GM18507 (cell line): ENCODE results near the gene C10orf90.
A peak's percentile ranks its signal among the peaks of the same experiment; 100 is the strongest.

Source experiments
- DNase-seq: peaks from one replicate; pipeline ENCODE4 v3.0.0; 2011; ENCODE audit warnings: low read depth; ENCODE audit not compliant: insufficient read length; ENCODE audit errors: extremely low spot score
- FAIRE-seq: peaks from 2 replicates; lab custom pipeline; 2011; peaks lifted over from hg19 to GRCh38; lab: Jason Lieb, UNC

C10orf90 gene

DNA sequence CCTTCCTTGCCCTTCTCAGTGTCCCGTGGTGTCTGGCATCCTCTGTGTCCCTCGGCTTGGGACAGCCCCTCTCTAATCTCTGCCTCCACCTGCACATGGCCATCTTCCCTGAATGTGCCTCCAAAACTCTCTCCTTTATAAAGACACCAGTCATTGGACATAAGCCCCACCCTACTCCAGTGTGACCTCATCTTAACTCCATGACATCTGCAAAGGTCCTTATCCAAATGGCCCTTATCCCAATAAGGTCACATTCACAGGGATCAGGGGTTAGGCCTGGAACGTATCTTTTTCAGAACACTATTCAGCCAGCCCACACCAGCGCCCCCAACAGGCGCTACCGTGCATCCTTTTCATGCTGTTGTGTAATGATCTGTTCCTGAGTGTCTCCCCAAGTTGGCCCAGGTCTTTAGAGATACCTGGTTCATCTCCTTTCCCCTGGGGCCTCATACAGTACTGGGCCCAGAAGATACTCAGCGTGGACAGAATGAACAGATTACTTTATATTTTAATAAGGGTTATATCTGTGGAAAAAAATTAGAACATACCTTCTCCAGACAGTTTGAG, 149.7 kb downstream of the C10orf90 start:
- no peak for FAIRE-seq
- no peak for DNase-seq

- DNase-seq = no peak
- FAIRE-seq = no peak
Measured at GRCh38 chr10:126519992-126520391, 150.5 kb downstream of the C10orf90 start.

DNA sequence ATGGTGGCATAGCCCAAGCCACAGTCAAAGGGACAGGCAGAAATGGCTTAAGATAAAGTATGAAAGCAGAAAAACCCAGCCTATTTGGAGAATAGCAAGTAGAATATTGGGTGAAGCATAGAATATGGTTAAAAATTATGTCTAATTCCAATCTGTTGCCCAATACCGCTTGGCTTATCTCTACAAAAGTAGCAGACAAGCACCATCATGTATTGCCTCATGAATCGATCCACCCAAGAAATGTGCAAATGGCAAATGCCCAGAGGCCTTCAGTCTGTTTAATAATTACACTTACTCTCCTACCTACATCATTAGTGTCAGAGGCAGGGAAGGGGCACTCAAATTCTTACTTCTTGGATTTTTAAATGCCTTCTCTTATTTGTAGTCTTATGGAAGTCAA, 151.3 kb downstream of the C10orf90 start:
- no peak for DNase-seq
- FAIRE-seq = no peak

DNA sequence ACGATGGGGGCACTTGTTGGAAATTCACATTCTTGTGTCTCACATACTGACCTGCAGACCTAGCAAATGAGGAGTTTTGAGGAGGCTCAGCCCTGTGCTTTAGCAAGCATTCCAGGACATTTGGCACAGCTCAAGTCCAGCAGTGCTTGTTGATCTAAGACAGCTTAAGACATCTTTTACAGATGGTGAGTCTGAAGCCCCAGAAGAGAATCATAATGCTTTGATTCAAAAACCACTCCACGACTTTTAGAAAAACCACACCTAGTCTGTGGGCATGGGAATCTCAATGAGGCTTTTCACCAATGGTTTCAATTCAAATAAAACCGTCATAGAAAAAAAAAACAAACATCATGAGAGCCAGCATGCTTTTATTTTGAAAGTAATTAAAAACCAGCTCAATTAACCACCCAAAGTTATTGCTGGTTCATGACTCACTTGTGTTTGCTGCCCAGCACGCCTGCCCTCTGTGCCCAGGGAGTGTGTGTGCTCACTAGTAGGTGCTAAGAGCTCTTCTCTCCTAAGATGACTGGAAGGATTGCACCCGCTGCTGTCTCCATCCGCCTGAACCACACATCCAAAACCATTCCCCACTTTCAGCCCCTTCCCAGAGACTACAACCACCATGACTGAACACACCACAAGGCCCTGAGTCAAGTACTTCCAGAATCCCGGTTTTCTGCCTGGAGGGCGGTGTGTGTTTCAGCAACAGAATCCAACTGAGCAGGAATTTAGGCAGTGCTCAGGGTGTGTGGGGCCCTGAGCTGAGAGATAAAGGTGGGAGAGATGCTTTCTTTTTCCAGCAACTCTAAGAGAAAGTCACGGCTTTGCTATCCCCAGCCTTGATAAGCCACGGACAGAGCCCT, 152.0 kb downstream of the C10orf90 start:
- FAIRE-seq (no peak), DNase-seq (no peak)

GRCh38 chr10:126516515-126516914, 154.0 kb downstream of the C10orf90 start:
- DNase-seq (no peak), FAIRE-seq (no peak)

DNA sequence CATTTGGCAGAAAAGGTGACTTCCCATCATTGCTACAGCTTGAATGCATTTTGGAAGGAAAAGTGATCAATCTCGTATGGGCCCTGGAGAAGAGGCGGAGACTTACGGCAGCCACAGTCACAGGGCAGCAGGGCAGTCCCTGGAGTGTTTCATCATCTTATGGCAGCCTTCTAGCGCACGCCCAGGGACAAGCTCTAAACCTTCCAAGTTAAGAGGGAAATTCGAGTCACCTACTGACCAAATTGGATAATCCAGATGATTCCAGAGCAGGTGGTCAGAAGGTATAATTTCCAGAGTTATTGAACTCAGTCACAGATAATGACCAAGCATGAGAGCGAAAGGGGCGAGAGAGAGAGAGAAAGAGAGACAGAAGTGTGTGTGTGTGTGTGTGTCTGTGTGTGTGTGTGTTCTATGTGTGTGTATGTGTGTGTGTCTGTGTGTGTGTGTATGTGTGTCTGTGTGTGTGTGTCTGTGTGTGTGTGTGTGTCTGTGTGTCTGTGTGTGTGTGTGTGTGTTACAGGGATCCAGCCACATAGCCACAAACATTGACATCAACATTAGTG, 158.5 kb downstream of the C10orf90 start:
- DNase-seq = no peak

DNA sequence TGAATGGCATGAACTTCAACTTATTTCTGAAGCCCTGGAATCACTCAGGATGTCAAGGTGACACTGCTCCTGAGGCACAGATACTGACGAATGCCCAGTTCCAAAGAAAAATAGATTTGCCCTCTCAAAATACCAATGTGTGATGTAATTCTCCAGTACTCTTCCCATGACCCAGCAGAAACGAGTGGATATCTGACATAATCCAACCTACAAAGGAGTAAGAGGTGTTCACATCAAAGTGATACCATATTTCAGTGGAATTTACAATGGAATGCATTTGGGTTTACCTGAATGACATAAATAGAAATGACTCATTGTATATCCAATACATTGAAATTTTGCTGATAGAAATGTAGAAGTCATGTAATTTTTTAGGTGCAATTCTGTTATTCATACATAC, 161.3 kb downstream of the C10orf90 start:
- no peak for FAIRE-seq
- DNase-seq = no peak

More for the DNA sequence above, 158.5 kb downstream of the C10orf90 start:
- no peak for FAIRE-seq

- FAIRE-seq (no peak), DNase-seq (no peak)
Measured at GRCh38 chr10:126508535-126509040, 161.9 kb downstream of the C10orf90 start.

GRCh38 chr10:126504761-126505112, 165.8 kb downstream of the C10orf90 start:
- no peak for DNase-seq
- FAIRE-seq = no peak

DNA sequence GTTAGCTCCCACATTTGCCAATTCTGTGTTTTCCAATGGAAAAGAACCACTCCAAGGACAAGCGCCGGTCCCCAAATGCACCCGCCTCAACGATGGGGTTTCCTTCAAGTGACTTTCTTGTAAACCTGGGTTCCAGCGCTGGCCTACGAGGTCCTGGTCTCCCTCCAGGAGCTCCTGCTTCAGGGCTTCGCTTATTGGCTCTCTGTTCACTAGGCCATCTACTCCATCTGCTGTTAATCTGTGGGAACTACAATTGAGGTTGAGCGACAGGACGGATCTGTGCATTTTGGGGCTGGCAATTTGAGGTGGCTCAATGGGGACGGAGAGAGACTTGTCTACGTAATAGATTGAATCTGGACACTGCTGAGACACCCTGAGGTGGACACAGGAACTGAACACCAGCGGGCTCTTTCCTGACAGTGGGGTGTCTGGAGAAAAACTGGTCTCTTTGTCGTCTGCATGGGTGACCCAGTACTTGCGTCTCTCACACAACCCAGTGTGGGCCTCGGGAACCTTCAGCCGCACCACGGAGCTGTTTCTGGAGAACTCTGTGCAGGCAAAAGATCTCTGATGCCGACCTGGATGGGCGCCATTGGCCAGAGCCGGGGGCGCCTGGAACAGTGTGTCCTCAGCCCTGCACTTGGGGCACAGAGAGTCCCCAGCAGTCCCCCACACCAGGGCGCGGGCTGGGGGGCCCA, 166.3 kb downstream of the C10orf90 start:
- FAIRE-seq (no peak), DNase-seq (peak; percentile 2)

DNA sequence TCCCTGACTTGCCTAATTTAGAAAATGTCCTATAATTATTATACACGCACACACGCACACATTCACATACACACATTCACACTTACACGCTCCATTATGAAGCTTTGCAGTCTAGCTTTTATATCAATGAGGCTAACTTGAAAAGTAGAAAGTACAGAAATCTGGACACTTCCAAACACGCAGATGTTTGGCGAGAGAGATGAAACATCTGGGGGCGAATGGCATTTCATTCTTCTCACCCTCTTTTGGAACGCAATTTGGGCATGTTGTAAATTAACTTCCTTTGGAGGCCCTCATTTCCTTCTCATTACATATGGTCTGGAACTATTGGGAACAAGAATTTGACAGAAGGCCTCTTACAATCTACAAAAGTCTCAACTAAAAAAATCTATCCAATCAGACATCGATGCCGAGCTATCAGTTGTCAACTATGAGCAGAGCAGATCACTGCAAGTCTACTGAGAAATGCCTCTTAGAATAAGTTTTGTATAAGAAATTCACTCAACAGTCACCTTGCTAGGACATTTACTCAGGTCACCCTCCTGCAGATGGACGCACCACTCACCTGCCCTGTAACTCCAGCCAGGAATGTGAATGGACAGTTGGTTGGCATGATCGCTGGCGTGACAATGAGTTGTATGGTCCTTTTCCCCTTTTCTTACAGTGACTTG, 167.0 kb downstream of the C10orf90 start:
- FAIRE-seq (no peak), DNase-seq (no peak)

GRCh38 chr10:126502441-126502840, 168.1 kb downstream of the C10orf90 start:
- no peak for DNase-seq
- FAIRE-seq = no peak

- FAIRE-seq (no peak), DNase-seq (no peak)
Measured at GRCh38 chr10:126501828-126502227, 168.7 kb downstream of the C10orf90 start.

DNA sequence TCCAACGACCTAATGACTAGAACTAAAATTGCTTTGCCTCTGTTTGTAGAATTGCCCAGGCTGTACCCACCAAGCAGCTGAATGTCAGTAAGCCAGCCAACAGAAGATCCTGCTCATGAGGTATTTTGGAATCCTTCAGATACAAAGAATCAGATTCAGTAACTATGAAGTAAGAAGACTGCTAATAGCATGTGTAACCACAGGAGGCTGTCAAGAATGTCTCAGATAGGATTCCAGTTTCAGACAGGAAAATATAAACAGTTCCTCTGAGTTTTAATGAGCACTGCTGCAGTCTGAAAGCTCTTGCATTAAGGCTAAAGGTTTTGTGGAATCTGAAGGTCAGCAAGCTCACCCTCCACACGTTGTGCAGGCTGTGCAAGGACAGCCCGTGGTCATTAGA, 169.6 kb downstream of the C10orf90 start:
- DNase-seq = no peak
- FAIRE-seq = no peak

GRCh38 chr10:126500185-126500584, 170.3 kb downstream of the C10orf90 start:
- FAIRE-seq (no peak), DNase-seq (no peak)

DNA sequence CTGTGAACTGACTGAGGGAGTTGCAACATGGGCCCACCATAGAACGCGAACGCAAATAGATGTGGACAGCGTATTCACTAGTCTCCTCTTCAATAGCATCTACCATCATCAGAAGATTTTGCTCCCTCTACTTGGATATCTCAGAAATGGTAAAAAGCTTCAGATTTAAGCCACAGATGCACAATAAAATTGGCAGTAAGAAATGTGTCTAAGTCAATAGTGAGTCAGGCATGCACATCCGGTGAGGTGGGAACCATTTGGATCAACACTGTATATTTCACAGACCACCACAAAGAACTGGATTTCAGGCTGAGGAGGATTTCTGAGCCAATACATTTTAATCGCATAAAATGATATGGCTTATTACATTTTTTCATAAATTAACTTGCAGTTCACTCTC, 170.7 kb downstream of the C10orf90 start:
- no peak for DNase-seq
- FAIRE-seq = no peak

DNA sequence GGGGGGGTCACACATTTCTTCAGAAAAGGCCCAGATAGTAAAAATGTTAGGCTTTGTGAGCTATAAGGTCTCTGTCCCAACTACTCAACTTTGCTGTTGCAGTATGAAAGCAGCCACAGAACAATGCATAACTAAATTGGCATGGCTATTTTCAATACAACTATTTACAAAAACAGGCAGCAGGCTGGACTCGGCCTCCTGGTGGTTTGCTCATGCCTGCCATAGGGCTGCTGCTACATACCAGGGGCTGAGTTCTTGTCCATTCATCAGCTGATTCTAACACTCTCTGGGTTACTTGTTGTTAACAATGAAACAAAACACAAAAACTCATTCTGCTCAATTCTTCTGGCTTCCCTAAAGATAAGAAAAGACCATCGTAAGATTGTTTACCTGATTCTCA, 172.8 kb downstream of the C10orf90 start:
- no peak for FAIRE-seq
- DNase-seq = no peak

GRCh38 chr10:126496771-126497545, 173.5 kb downstream of the C10orf90 start:
- DNase-seq = no peak
- FAIRE-seq = no peak

- FAIRE-seq (no peak), DNase-seq (no peak)
Measured at GRCh38 chr10:126491476-126491875, 179.0 kb downstream of the C10orf90 start.
